VCaP (cell line): ENCODE measurements around the gene SAXO2.
"Not testable (repeated sequence)": the region's sequence is repeated elsewhere in the genome, so short reads cannot be mapped to it uniquely, and the experiment has no call there.

Source experiments
- H3K27ac ChIP-seq: fragments of 450-650 bp; 2 replicates; pipeline ENCODE4 v1.5.1; 2017
- TF ChIP-seq, protein P1 (sequence below): fragments of 450-650 bp; conservative IDR thresholded peaks from 2 replicates; pipeline ENCODE4 v1.5.1; 2017; ENCODE audit warnings: mild to moderate bottlenecking, moderate library complexity

SAXO2 gene

DNA sequence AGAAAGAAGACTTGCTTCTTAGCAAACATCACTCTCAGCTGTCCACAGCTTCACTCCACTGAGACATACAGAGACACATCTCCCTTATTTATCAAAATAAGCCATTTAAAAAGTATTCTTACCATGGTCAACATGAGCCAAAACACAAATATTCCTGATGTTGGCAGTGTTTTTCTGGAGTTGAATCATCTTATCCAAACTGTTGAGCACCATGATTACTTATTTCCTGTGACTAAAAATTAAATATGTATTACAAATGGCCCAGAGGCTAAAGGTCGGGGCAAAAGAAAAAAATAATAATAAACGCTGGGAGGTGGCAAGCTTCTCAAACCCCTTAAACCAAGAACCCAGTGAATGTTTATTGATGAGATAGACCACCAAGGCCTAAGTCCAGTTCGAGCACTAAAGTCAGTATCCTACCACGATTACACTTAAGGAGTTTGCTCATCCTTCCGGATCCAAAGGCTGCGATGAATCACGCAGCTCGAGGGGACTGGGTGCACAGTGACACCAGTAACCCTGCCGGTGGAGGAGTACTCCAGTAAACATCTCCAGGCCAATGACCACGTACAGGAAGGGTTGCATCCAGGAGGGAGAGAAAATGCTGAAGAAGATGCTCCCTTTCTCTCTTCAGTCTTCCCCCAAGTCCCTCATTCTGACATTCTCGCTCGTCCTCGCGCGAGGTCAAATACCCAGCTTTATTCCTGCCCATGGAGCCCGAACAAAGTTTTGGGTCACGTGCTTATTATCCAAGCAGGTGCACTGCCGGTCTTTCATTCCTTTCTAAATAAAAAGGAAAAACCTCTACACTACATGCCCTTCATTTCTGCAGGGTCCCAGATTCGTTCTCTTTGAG is 824 bp upstream of the SAXO2 start:
- peak overlapping the region; percentile 76 for H3K27ac ChIP-seq

DNA sequence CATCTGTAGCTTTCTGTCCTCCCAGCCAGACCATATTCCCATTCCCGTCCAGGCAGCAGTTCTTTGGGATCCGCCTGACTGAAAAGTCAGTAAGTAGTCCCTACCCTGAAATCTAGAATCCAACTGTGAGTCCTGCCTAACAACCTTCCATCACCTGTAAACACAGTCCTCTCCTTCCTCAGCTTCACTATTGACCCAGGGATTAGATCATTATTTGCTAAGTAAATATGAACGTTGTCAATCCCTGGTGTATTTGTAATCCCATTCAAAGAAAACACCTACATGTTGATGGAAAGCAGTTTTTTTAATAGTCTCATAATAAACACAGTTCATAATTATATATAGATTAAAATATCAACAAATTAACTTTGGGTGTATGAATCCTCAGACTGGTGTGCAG is 732 bp downstream of the SAXO2 start:
- TF ChIP-seq, protein P1, sequence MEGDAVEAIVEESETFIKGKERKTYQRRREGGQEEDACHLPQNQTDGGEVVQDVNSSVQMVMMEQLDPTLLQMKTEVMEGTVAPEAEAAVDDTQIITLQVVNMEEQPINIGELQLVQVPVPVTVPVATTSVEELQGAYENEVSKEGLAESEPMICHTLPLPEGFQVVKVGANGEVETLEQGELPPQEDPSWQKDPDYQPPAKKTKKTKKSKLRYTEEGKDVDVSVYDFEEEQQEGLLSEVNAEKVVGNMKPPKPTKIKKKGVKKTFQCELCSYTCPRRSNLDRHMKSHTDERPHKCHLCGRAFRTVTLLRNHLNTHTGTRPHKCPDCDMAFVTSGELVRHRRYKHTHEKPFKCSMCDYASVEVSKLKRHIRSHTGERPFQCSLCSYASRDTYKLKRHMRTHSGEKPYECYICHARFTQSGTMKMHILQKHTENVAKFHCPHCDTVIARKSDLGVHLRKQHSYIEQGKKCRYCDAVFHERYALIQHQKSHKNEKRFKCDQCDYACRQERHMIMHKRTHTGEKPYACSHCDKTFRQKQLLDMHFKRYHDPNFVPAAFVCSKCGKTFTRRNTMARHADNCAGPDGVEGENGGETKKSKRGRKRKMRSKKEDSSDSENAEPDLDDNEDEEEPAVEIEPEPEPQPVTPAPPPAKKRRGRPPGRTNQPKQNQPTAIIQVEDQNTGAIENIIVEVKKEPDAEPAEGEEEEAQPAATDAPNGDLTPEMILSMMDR = no peak
- H3K27ac ChIP-seq = peak overlapping the region; percentile 76

DNA sequence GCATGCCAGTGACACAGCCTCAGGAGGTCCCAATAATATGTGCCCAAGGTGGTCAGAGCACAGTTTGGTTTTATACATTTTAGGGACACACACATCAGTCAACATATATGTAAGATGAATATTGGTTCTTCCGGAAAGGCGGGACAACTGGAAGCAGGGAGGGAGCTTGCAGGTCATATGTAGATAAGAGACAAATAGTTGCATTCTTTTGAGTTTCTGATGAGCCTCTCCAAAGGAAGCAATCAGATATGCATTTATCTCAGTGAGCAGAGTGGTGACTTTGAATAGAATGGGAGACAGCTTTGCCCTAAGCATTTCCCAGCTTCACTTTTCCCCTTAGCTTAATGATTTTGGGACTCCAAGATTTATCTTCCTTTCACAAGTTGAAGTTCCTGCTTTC is 4.5 kb downstream of the SAXO2 start:
- not testable (repeated sequence) for H3K27ac ChIP-seq

DNA sequence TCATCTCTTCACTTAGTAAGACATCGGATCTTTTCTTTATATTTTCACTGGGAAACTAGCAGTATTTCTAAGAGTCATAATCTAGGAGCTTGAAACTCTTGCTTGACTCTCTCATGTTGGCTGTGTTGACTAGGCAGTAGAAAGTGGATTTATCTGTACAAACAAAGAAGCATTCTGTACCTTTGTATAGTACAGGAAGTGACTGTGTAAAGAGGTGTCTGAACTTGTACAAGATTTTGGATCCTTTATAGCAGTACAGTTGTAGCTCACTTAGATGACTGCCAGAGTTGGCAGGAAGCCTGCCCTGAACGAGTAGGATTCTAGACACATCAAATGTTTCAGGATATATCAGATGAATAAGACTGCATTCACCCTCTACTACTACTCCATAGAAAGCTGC is 5.8 kb downstream of the SAXO2 start:
- peak overlapping the region; percentile 16; the same call in 1 of the 2 replicates for H3K27ac ChIP-seq

DNA sequence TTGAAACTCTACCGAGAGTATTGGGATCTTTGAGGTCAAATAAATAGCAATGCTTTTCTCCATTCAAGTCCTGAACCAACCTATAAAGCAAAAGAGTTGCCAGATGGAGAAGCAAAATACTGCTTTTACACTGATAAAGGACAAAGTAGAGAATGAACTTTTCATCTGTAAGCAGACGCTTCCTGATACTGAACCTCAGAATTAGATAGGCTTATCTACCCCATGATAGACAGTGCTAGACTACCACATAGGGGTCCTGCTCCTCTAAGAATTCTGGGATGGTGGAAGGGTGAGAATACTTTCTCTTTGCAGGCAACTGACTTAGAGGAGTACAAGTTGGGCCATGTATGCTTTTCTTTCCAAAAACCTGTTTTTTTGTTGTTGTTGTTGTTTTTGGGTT is 9.5 kb downstream of the SAXO2 start:
- H3K27ac ChIP-seq = no peak overlapping the region
- TF ChIP-seq, protein P1 = no peak

DNA sequence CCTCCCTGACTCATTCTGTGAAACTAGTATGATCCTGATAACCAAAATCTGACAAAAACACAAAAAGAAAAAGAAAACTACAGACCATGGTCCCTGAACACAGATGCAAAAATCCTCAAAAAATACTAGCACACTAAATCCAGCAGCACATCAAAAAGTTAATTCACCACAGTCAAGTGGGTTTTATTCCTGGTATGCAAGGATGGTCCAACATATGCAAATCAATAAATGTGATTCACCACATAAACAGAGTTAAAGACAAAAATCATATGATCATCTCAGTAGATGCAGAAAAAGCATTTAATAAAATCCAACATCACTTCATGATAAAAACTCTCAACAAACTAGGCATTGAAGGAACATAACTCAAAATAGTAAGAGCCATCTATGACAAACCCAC is 12.8 kb downstream of the SAXO2 start:
- TF ChIP-seq, protein P1 = no peak

DNA sequence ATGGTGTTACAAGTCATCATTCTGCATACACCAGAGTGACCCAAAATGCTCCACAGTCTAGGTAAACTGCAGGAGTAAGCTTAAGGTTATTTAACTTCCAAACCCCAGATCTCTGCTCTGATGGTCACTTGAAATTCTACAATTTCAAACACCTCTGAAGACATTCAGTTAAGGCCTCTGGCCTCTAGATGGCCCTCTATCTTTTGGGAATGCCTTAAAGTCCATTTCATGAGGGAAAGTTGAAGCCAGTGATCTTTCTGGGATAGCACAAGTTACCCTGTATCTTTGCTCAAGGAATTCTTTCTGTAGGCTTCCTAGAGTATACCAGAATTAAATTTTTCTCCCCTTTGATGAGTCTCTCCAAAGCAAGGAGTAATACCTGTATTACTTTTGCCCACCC is 18.7 kb downstream of the SAXO2 start:
- not testable (repeated sequence) for H3K27ac ChIP-seq
- TF ChIP-seq, protein P1 = peak; percentile 79

More for the DNA sequence above, 12.8 kb downstream of the SAXO2 start:
- H3K27ac ChIP-seq = no peak overlapping the region

DNA sequence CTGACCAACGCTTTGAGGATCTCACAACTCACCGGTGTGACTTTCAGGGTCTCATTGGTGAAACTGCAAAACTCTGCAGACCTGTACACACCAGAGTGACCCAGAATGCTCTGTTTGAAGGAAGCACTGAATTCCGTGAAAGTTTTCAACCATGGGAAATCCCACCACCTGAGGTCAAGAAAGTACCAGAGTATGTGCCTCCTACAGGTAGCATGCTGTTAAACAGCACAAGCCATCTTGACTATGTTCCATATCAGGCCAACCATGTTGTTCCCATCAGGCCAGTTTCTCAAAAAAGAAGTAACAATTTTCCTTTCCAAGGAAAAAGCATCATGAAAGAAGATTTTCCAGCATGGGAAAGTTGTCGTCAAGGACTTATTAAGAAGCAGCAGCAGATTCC is 19.8 kb downstream of the SAXO2 start:
- not testable (repeated sequence) for H3K27ac ChIP-seq

DNA sequence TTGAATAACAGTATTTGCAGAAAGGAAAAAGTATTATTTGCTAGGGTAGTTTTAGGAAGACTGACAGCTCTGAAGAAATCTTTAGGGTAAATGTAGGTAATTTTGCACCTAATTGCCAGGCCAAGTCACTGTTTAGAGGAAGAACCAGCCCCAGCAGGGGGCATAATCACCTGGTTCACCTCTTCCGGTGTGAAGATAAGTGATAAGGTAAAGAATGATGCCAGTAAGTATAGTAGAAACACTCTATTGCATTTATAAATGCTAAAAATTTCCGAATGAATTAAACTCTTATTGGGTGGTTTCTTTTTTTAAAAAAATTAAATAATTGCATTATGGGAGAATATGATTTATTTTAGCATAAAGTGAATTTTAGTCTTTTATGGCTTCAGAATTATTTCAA is 21.8 kb downstream of the SAXO2 start:
- TF ChIP-seq, protein P1 = peak; percentile 62
- not testable (repeated sequence) for H3K27ac ChIP-seq

DNA sequence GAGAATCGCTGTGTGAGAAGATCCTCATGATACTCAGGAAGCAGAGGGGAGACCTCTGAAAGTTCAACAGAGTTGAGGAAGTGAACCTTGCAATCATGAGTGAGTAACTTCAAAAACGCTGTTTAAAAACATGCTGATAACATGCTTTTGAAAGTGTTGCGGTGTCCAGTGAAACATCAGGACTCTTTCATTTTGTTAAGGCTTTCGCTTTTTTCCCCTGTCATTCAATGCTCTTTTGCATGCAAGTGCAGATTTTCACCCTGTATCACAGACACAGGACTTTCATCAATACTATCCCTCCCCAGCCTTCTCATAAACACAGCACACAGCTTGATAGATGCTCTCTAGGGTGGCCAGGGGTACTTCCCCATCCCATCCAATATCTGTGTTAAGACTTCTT is 23.9 kb downstream of the SAXO2 start:
- not testable (repeated sequence) for H3K27ac ChIP-seq

DNA sequence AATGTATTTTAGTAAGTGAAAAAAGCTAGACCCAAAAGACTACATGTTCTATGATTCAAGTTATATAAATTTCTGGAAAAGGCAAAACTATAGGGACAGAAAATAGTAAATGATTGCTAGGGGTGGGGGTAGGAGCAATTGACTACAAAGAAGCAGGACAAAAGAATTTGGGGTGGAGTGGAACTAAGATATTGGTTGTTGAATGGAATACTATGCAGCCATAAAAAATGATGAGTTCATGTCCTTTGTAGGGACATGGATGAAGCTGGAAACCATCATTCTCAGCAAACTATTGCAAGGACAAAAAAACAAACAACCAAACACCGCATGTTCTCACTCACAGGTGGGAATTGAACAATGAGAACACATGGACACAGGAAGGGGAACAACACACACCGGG is 25.6 kb downstream of the SAXO2 start:
- H3K27ac ChIP-seq = not testable (repeated sequence)
